HFFc6 (cell line): ENCODE measurements around the gene SAMHD1. TPM values are rescaled to one million over a fixed set of nuclear protein-coding genes. Genes with fewer than 3 reads are reported as not detected.

Experiments used
- DNase-seq: peaks from one replicate; pipeline ENCODE4 v3.0.0-alpha.2; 2018
- H3K27ac Mint-ChIP-seq: 2 replicates; pipeline ENCODE4 v1.8.0; 2020; ENCODE audit warnings: mild to moderate bottlenecking, mixed read lengths
- H3K27me3 Mint-ChIP-seq: 2 replicates; pipeline ENCODE4 v1.8.0; 2021; ENCODE audit warnings: mild to moderate bottlenecking, moderate library complexity, mixed read lengths; ENCODE audit not compliant: insufficient read depth
- H3K36me3 Mint-ChIP-seq: 2 replicates; pipeline ENCODE4 v1.8.0; 2021; ENCODE audit warnings: low read depth, mixed read lengths
- H3K4me1 Mint-ChIP-seq: 2 replicates; pipeline ENCODE4 v1.8.0; 2020; ENCODE audit warnings: low read depth, mixed read lengths
- H3K4me3 Mint-ChIP-seq: 2 replicates; pipeline ENCODE4 v1.8.0; 2020; ENCODE audit warnings: mild to moderate bottlenecking, moderate library complexity, mixed read lengths
- H3K9me3 Mint-ChIP-seq: 2 replicates; pipeline ENCODE4 v1.8.0; 2020; ENCODE audit warnings: mild to moderate bottlenecking, mixed read lengths
- CTCF ChIP-seq: fragments of 200-600 bp; sonication (generic); IDR thresholded peaks from 2 replicates; pipeline ENCODE4 v1.5.0; 2021; ENCODE audit warnings: antibody characterized with exemption, mild to moderate bottlenecking
- total RNA-seq, 6 experiments: library from RNA; stranded (reverse); fragmentation: NEBNext Ultra II Directional; extraction: Animal tissue kit (Norgen Biotek cat#: 25700); gene quantifications; 2 replicates in 1 of 6; 3 replicates in 5 of 6; pipeline ENCODE4 v1.2.3, GENCODE V29; 2021

SAMHD1 gene
- total RNA-seq, 6 experiments from 2014 or later: 19.4 to 31.3 (median 23.8) TPM

GRCh38 chr20:36888880-36889516 is 62.5 kb downstream of the SAMHD1 start:
- H3K4me1 Mint-ChIP-seq: peaks cover 15% of the 10 kb centered on the region
- no peak for TF ChIP-seq CTCF
- no peaks in the 10 kb centered on the region for H3K36me3 Mint-ChIP-seq
- DNase-seq: no peak
- H3K27me3 Mint-ChIP-seq: no peaks in the 10 kb centered on the region
- no peaks in the 10 kb centered on the region for H3K9me3 Mint-ChIP-seq
- no peak overlapping the region for H3K27ac Mint-ChIP-seq
- no peak overlapping the region for H3K4me3 Mint-ChIP-seq

GRCh38 chr20:36887752-36888090 is 63.8 kb downstream of the SAMHD1 start:
- peaks cover 15% of the 10 kb centered on the region for H3K4me1 Mint-ChIP-seq
- H3K27me3 Mint-ChIP-seq: peaks cover 2% of the 10 kb centered on the region; the same call in 1 of the 2 replicates
- no peaks in the 10 kb centered on the region for H3K9me3 Mint-ChIP-seq
- peak overlapping the region; percentile 73 for H3K27ac Mint-ChIP-seq
- TF ChIP-seq CTCF: no peak
- no peak for DNase-seq
- no peaks in the 10 kb centered on the region for H3K36me3 Mint-ChIP-seq
- H3K4me3 Mint-ChIP-seq: peak overlapping the region; percentile 81

GRCh38 chr20:36886859-36887751 is 64.4 kb downstream of the SAMHD1 start:
- DNase-seq: peak; percentile 57
- Mint-ChIP-seq H3K4me3 (peak overlapping the region; percentile 81), H3K9me3 (no peaks in the 10 kb centered on the region), H3K36me3 (no peaks in the 10 kb centered on the region), H3K27ac (peak overlapping the region; percentile 73), H3K4me1 (peaks cover 15% of the 10 kb centered on the region), H3K27me3 (peaks cover 2% of the 10 kb centered on the region)
- peak; percentile 98 for TF ChIP-seq CTCF

GRCh38 chr20:36885356-36885755 is 66.2 kb downstream of the SAMHD1 start:
- no peak overlapping the region for H3K27ac Mint-ChIP-seq
- no peaks in the 10 kb centered on the region for H3K36me3 Mint-ChIP-seq
- no peak for DNase-seq
- no peak overlapping the region for H3K4me3 Mint-ChIP-seq
- H3K4me1 Mint-ChIP-seq: peaks cover 15% of the 10 kb centered on the region
- H3K9me3 Mint-ChIP-seq: no peaks in the 10 kb centered on the region
- peak; percentile 43 for TF ChIP-seq CTCF
- H3K27me3 Mint-ChIP-seq: peaks cover 6% of the 10 kb centered on the region

GRCh38 chr20:36883977-36884535 is 67.5 kb downstream of the SAMHD1 start:
- no peaks in the 10 kb centered on the region for H3K9me3 Mint-ChIP-seq
- H3K27me3 Mint-ChIP-seq: peaks cover 7% of the 10 kb centered on the region
- no peak overlapping the region for H3K4me3 Mint-ChIP-seq
- no peak for DNase-seq
- TF ChIP-seq CTCF: no peak
- no peaks in the 10 kb centered on the region for H3K36me3 Mint-ChIP-seq
- H3K27ac Mint-ChIP-seq: no peak overlapping the region
- H3K4me1 Mint-ChIP-seq: peaks cover 15% of the 10 kb centered on the region
